Measurements from ENCODE around the gene STRIP2.

Gene STRIP2

GRCh38 chr7:129536323-129536722, 102.1 kb downstream of the STRIP2 start:
- no peaks in the 10 kb centered on the region for H3K9me3 ChIP-seq
- H3K27ac ChIP-seq, result no peak overlapping the region
- no peaks in the 10 kb centered on the region for H3K4me1 ChIP-seq (ENCODE audit: control insufficient read depth in 1 of 2, insufficient read depth in 1 of 2, low read depth in 1 of 2, low read length in 1 of 2)
- TF ChIP-seq, protein P1, sequence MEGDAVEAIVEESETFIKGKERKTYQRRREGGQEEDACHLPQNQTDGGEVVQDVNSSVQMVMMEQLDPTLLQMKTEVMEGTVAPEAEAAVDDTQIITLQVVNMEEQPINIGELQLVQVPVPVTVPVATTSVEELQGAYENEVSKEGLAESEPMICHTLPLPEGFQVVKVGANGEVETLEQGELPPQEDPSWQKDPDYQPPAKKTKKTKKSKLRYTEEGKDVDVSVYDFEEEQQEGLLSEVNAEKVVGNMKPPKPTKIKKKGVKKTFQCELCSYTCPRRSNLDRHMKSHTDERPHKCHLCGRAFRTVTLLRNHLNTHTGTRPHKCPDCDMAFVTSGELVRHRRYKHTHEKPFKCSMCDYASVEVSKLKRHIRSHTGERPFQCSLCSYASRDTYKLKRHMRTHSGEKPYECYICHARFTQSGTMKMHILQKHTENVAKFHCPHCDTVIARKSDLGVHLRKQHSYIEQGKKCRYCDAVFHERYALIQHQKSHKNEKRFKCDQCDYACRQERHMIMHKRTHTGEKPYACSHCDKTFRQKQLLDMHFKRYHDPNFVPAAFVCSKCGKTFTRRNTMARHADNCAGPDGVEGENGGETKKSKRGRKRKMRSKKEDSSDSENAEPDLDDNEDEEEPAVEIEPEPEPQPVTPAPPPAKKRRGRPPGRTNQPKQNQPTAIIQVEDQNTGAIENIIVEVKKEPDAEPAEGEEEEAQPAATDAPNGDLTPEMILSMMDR (IDR thresholded peaks at IDR 0.05), result no peak
- no peak overlapping the region for H3K4me3 ChIP-seq (ENCODE audit: low read depth in 1 of 2, low read length in 1 of 2)
- H3K36me3 ChIP-seq, result no peaks in the 10 kb centered on the region
- no peaks in the 10 kb centered on the region for H3K27me3 ChIP-seq
